Measurements from ENCODE around the gene CPED1. TPM values are rescaled to one million over a fixed set of nuclear protein-coding genes. Genes with fewer than 3 reads are reported as not detected.

Gene CPED1
- total and polyA plus RNA-seq, 2 donors (not counting 1 experiment from before 2014, with no cell fraction given): 70.2 to 196 TPM

DNA sequence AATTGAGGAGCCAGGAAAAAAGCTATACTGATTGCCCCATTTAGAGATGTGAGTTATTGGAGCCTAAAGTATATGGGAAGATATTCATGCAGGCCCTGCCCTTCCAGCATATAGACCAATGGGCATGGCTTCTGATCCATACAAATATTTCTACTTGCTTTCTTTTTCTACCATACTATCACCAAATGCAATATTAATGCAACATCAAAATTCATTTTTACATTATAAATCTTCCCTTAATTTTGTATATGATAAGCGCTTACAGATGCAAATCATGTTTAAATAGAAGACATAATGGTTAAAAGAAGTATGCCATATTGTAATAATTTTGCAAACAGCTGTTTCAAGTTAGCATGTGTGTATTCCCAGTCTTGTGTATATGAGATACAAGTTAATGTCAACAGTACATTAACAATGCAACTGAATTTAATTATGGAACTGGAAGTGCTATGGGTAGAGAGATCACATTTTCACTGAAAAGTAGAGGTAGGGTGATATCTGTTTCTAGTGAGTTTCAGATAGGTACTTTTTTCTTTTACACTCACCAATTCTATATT, 315.7 kb downstream of the CPED1 start:
- DNase-seq (ENCODE audit: low read depth in 2 of 2): peak in 1 of 2 donors; percentile 35
- no peaks in the 10 kb centered on the region for H4K20me1 ChIP-seq (ENCODE audit: control insufficient read depth, extremely low read depth, insufficient read depth, low read length)

DNA sequence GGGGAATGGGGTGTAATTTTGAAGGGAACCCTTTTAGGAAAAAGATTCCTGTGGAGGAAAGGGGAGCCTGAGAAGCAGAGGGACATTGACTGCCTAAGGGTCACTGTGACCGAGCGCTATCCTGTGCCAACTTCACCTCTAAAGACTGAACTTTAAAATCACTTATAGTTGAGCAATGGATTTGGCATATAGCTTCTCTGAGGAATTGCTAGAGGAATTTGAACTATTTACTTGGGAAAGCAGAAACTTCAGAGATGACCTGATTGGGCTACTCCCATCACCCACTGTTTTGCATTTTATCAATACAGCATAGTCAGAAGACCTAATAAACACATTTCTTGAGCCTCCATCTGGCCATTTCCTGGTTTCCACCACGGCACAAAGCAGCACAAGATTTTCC, 316.6 kb downstream of the CPED1 start:
- Histone ChIP-seq H2AFZ (ENCODE audit: low read length) (no peak overlapping the region), H3K4me1 (ENCODE audit: control insufficient read depth, extremely low read depth, insufficient read depth, low read length) (peaks cover 12% of the 10 kb centered on the region), H3K27me3 (ENCODE audit: control insufficient read depth, insufficient read depth, low read length) (no peaks in the 10 kb centered on the region), H4K20me1 (ENCODE audit: control insufficient read depth, extremely low read depth, insufficient read depth, low read length) (no peaks in the 10 kb centered on the region), H3K9ac (ENCODE audit: insufficient read depth, low read length) (no peak overlapping the region), H3K9me3 (ENCODE audit: control insufficient read depth, insufficient read depth, low read depth, low read length) (no peaks in the 10 kb centered on the region), H3K27ac (ENCODE audit: insufficient read depth, low read length) (no peak overlapping the region), H3K4me2 (ENCODE audit: extremely low read depth, insufficient read depth, low read length) (peak overlapping the region; percentile 32), H3K4me3 (replicated peaks in 1 of 4; ENCODE audit: control extremely low read depth in 1 of 4, insufficient read depth in 1 of 4, low read depth in 3 of 4, low read length in 4 of 4) (no peak overlapping the region), H3K36me3 (ENCODE audit: control insufficient read depth, insufficient read depth, low read length) (no peaks in the 10 kb centered on the region), H3K79me2 (ENCODE audit: control insufficient read depth, insufficient read depth, low read length) (no peaks in the 10 kb centered on the region)
- DNase-seq (ENCODE audit: low read depth in 2 of 2): peak; percentile 24 to 34
- TF ChIP-seq, protein P1, sequence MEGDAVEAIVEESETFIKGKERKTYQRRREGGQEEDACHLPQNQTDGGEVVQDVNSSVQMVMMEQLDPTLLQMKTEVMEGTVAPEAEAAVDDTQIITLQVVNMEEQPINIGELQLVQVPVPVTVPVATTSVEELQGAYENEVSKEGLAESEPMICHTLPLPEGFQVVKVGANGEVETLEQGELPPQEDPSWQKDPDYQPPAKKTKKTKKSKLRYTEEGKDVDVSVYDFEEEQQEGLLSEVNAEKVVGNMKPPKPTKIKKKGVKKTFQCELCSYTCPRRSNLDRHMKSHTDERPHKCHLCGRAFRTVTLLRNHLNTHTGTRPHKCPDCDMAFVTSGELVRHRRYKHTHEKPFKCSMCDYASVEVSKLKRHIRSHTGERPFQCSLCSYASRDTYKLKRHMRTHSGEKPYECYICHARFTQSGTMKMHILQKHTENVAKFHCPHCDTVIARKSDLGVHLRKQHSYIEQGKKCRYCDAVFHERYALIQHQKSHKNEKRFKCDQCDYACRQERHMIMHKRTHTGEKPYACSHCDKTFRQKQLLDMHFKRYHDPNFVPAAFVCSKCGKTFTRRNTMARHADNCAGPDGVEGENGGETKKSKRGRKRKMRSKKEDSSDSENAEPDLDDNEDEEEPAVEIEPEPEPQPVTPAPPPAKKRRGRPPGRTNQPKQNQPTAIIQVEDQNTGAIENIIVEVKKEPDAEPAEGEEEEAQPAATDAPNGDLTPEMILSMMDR (conservative IDR thresholded peaks at IDR 0.05 in 1 of 2, IDR thresholded peaks at IDR 0.05 in 1 of 2; ENCODE audit: low read depth in 1 of 2, low read length in 2 of 2): no peak
- TF ChIP-seq EZH2 (IDR thresholded peaks at IDR 0.05; ENCODE audit: low read length, missing control alignments): no peak

More for the DNA sequence above, 315.7 kb downstream of the CPED1 start:
- TF ChIP-seq, protein P1 (conservative IDR thresholded peaks at IDR 0.05 in 1 of 2, IDR thresholded peaks at IDR 0.05 in 1 of 2; ENCODE audit: low read depth in 1 of 2, low read length in 2 of 2): no peak
- no peak for TF ChIP-seq EZH2 (IDR thresholded peaks at IDR 0.05; ENCODE audit: low read length, missing control alignments)
- no peaks in the 10 kb centered on the region for H3K9me3 ChIP-seq (ENCODE audit: control insufficient read depth, insufficient read depth, low read depth, low read length)
- H3K4me1 ChIP-seq (ENCODE audit: control insufficient read depth, extremely low read depth, insufficient read depth, low read length): peaks cover 12% of the 10 kb centered on the region
- no peak overlapping the region for H3K9ac ChIP-seq (ENCODE audit: insufficient read depth, low read length)
- H2AFZ ChIP-seq (ENCODE audit: low read length): no peak overlapping the region
- H3K36me3 ChIP-seq (ENCODE audit: control insufficient read depth, insufficient read depth, low read length): no peaks in the 10 kb centered on the region
- H3K4me2 ChIP-seq (ENCODE audit: extremely low read depth, insufficient read depth, low read length): no peak overlapping the region
- H3K79me2 ChIP-seq (ENCODE audit: control insufficient read depth, insufficient read depth, low read length): no peaks in the 10 kb centered on the region
- no peak overlapping the region for H3K27ac ChIP-seq (ENCODE audit: insufficient read depth, low read length)
- H3K27me3 ChIP-seq (ENCODE audit: control insufficient read depth, insufficient read depth, low read length): no peaks in the 10 kb centered on the region
- no peak overlapping the region for H3K4me3 ChIP-seq (replicated peaks in 1 of 4; ENCODE audit: control extremely low read depth in 1 of 4, insufficient read depth in 1 of 4, low read depth in 3 of 4, low read length in 4 of 4)

DNA sequence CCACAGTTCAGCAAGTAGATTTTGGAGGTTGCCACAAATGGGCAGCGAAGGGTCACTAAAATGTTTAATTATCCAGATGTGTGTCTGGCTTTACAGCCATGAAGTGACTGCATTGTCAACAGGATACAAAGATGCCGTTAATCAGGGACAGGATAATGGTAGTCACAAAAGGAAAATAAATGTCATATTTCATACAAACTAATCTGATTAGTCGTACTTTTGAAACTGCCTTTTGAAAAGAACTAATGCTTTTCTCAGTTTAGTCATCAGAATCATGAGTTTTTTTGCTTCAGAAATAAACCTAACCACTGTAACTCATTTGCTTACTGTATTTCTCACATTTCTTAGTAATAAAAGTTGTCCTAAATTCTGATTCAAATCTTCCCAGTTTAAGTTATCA, 318.1 kb downstream of the CPED1 start:
- H3K79me2 ChIP-seq (ENCODE audit: control insufficient read depth, insufficient read depth, low read length): no peaks in the 10 kb centered on the region
- H3K9me3 ChIP-seq (ENCODE audit: control insufficient read depth, insufficient read depth, low read depth, low read length): no peaks in the 10 kb centered on the region
- H3K9ac ChIP-seq (ENCODE audit: insufficient read depth, low read length): no peak overlapping the region
- no peak for DNase-seq (ENCODE audit: low read depth in 2 of 2)
- H3K27me3 ChIP-seq (ENCODE audit: control insufficient read depth, insufficient read depth, low read length): no peaks in the 10 kb centered on the region
- H2AFZ ChIP-seq (ENCODE audit: low read length): no peak overlapping the region
- H3K4me3 ChIP-seq (replicated peaks in 1 of 4; ENCODE audit: control extremely low read depth in 1 of 4, insufficient read depth in 1 of 4, low read depth in 3 of 4, low read length in 4 of 4): no peak overlapping the region
- H3K4me1 ChIP-seq (ENCODE audit: control insufficient read depth, extremely low read depth, insufficient read depth, low read length): peaks cover 9% of the 10 kb centered on the region
- no peaks in the 10 kb centered on the region for H4K20me1 ChIP-seq (ENCODE audit: control insufficient read depth, extremely low read depth, insufficient read depth, low read length)
- no peak overlapping the region for H3K4me2 ChIP-seq (ENCODE audit: extremely low read depth, insufficient read depth, low read length)
- TF ChIP-seq, protein P1 (conservative IDR thresholded peaks at IDR 0.05 in 1 of 2, IDR thresholded peaks at IDR 0.05 in 1 of 2; ENCODE audit: low read depth in 1 of 2, low read length in 2 of 2): no peak
- no peak for TF ChIP-seq EZH2 (IDR thresholded peaks at IDR 0.05; ENCODE audit: low read length, missing control alignments)
- no peak overlapping the region for H3K27ac ChIP-seq (ENCODE audit: insufficient read depth, low read length)
- H3K36me3 ChIP-seq (ENCODE audit: control insufficient read depth, insufficient read depth, low read length): no peaks in the 10 kb centered on the region

Data from fibroblast of lung (primary cell).